ENCODE results near the gene SULF2. TPM values are rescaled to one million over a fixed set of nuclear protein-coding genes. Genes with fewer than 3 reads are reported as not detected.

Gene SULF2
- total and polyA plus RNA-seq, 2 donors, result 34.7 to 40.3 TPM

- no peak for DNase-seq (ENCODE audit: extremely low spot score)
- Histone ChIP-seq H3K27ac (ENCODE audit: low read depth) (no peak overlapping the region), H3K4me1 (ENCODE audit: insufficient read depth) (no peaks in the 10 kb centered on the region), H3K36me3 (ENCODE audit: insufficient read depth) (no peaks in the 10 kb centered on the region), H3K4me3 (ENCODE audit: low read depth, low read length) (no peak overlapping the region)
- WGBS, result 97% methylated on average over 10 of the region's 10 CpGs
Observed at GRCh38 chr20:47754946-47755652, 30.2 kb downstream of the SULF2 start.

- no peak for DNase-seq (ENCODE audit: extremely low spot score)
- H3K27ac ChIP-seq (ENCODE audit: low read depth), result no peak overlapping the region
- 94% methylated on average over 2 of the region's 2 CpGs for WGBS
- no peak overlapping the region for H3K4me3 ChIP-seq (ENCODE audit: low read depth, low read length)
- H3K4me1 ChIP-seq (ENCODE audit: insufficient read depth), result no peaks in the 10 kb centered on the region
- no peaks in the 10 kb centered on the region for H3K36me3 ChIP-seq (ENCODE audit: insufficient read depth)
Observed at GRCh38 chr20:47754388-47754715, 30.9 kb downstream of the SULF2 start.

GRCh38 chr20:47753576-47754387, 31.5 kb downstream of the SULF2 start:
- Histone ChIP-seq H3K36me3 (ENCODE audit: insufficient read depth) (no peaks in the 10 kb centered on the region), H3K4me3 (ENCODE audit: low read depth, low read length) (no peak overlapping the region), H3K27ac (ENCODE audit: low read depth) (no peak overlapping the region), H3K4me1 (ENCODE audit: insufficient read depth) (no peaks in the 10 kb centered on the region)
- WGBS, result 86% methylated on average over 14 of the region's 14 CpGs
- DNase-seq (ENCODE audit: extremely low spot score), result no peak

- H3K36me3 ChIP-seq (ENCODE audit: insufficient read depth), result no peaks in the 10 kb centered on the region
- WGBS, result 93% methylated on average over 5 of the region's 5 CpGs
- no peak overlapping the region for H3K4me3 ChIP-seq (ENCODE audit: low read depth, low read length)
- no peak overlapping the region for H3K27ac ChIP-seq (ENCODE audit: low read depth)
- DNase-seq (ENCODE audit: extremely low spot score), result no peak
- no peaks in the 10 kb centered on the region for H3K4me1 ChIP-seq (ENCODE audit: insufficient read depth)
Observed at GRCh38 chr20:47751449-47751848, 33.8 kb downstream of the SULF2 start.

GRCh38 chr20:47749339-47749738, 35.9 kb downstream of the SULF2 start:
- no peaks in the 10 kb centered on the region for H3K4me1 ChIP-seq (ENCODE audit: insufficient read depth)
- H3K36me3 ChIP-seq (ENCODE audit: insufficient read depth), result no peaks in the 10 kb centered on the region
- no peak overlapping the region for H3K4me3 ChIP-seq (ENCODE audit: low read depth, low read length)
- no peak overlapping the region for H3K27ac ChIP-seq (ENCODE audit: low read depth)
- no peak for DNase-seq (ENCODE audit: extremely low spot score)
- WGBS, result 36% methylated on average over 4 of the region's 4 CpGs

- WGBS, result 67% methylated on average over 5 of the region's 5 CpGs
- H3K4me3 ChIP-seq (ENCODE audit: low read depth, low read length), result no peak overlapping the region
- DNase-seq (ENCODE audit: extremely low spot score), result no peak
- no peaks in the 10 kb centered on the region for H3K36me3 ChIP-seq (ENCODE audit: insufficient read depth)
- H3K4me1 ChIP-seq (ENCODE audit: insufficient read depth), result no peaks in the 10 kb centered on the region
- no peak overlapping the region for H3K27ac ChIP-seq (ENCODE audit: low read depth)
Observed at GRCh38 chr20:47748823-47749222, 36.5 kb downstream of the SULF2 start.

GRCh38 chr20:47748069-47748468, 37.2 kb downstream of the SULF2 start:
- Histone ChIP-seq H3K4me1 (ENCODE audit: insufficient read depth) (no peaks in the 10 kb centered on the region), H3K36me3 (ENCODE audit: insufficient read depth) (no peaks in the 10 kb centered on the region), H3K4me3 (ENCODE audit: low read depth, low read length) (no peak overlapping the region), H3K27ac (ENCODE audit: low read depth) (no peak overlapping the region)
- WGBS, result 92% methylated on average over 6 of the region's 6 CpGs
- no peak for DNase-seq (ENCODE audit: extremely low spot score)

- no peaks in the 10 kb centered on the region for H3K4me1 ChIP-seq (ENCODE audit: insufficient read depth)
- 93% methylated on average over 10 of the region's 10 CpGs for WGBS
- no peaks in the 10 kb centered on the region for H3K36me3 ChIP-seq (ENCODE audit: insufficient read depth)
Observed at GRCh38 chr20:47747669-47748031, 37.6 kb downstream of the SULF2 start.

GRCh38 chr20:47744803-47745202, 40.5 kb downstream of the SULF2 start:
- Histone ChIP-seq H3K4me3 (ENCODE audit: low read depth, low read length) (no peak overlapping the region), H3K27ac (ENCODE audit: low read depth) (no peak overlapping the region), H3K36me3 (ENCODE audit: insufficient read depth) (no peaks in the 10 kb centered on the region), H3K4me1 (ENCODE audit: insufficient read depth) (no peaks in the 10 kb centered on the region)
- WGBS, result 98% methylated on average over 4 of the region's 4 CpGs
- no peak for DNase-seq (ENCODE audit: extremely low spot score)

More at GRCh38 chr20:47747669-47748031, 37.6 kb downstream of the SULF2 start:
- no peak overlapping the region for H3K27ac ChIP-seq (ENCODE audit: low read depth)
- no peak overlapping the region for H3K4me3 ChIP-seq (ENCODE audit: low read depth, low read length)
- DNase-seq (ENCODE audit: extremely low spot score), result no peak

- 95% methylated on average over 7 of the region's 7 CpGs for WGBS
- no peaks in the 10 kb centered on the region for H3K4me1 ChIP-seq (ENCODE audit: insufficient read depth)
- no peak overlapping the region for H3K27ac ChIP-seq (ENCODE audit: low read depth)
- DNase-seq (ENCODE audit: extremely low spot score), result no peak
- H3K36me3 ChIP-seq (ENCODE audit: insufficient read depth), result no peaks in the 10 kb centered on the region
- H3K4me3 ChIP-seq (ENCODE audit: low read depth, low read length), result no peak overlapping the region
Observed at GRCh38 chr20:47743671-47744070, 41.6 kb downstream of the SULF2 start.

- H3K4me1 ChIP-seq (ENCODE audit: insufficient read depth), result no peaks in the 10 kb centered on the region
Observed at GRCh38 chr20:47741669-47742608, 43.3 kb downstream of the SULF2 start.

GRCh38 chr20:47740862-47741184, 44.5 kb downstream of the SULF2 start:
- Histone ChIP-seq H3K36me3 (ENCODE audit: insufficient read depth) (no peaks in the 10 kb centered on the region), H3K4me1 (ENCODE audit: insufficient read depth) (no peaks in the 10 kb centered on the region), H3K27ac (ENCODE audit: low read depth) (no peak overlapping the region), H3K4me3 (ENCODE audit: low read depth, low read length) (no peak overlapping the region)
- WGBS, result 53% methylated on average over 11 of the region's 11 CpGs
- no peak for DNase-seq (ENCODE audit: extremely low spot score)

More at GRCh38 chr20:47741669-47742608, 43.3 kb downstream of the SULF2 start:
- no peak overlapping the region for H3K27ac ChIP-seq (ENCODE audit: low read depth)
- WGBS, result 69% methylated on average over 22 of the region's 22 CpGs
- DNase-seq (ENCODE audit: extremely low spot score), result peak; percentile 41
- H3K4me3 ChIP-seq (ENCODE audit: low read depth, low read length), result no peak overlapping the region
- H3K36me3 ChIP-seq (ENCODE audit: insufficient read depth), result no peaks in the 10 kb centered on the region

GRCh38 chr20:47740121-47740861, 45.0 kb downstream of the SULF2 start:
- H3K27ac ChIP-seq (ENCODE audit: low read depth), result no peak overlapping the region
- no peak for DNase-seq (ENCODE audit: extremely low spot score)
- 84% methylated on average over 10 of the region's 10 CpGs for WGBS
- no peak overlapping the region for H3K4me3 ChIP-seq (ENCODE audit: low read depth, low read length)
- no peaks in the 10 kb centered on the region for H3K36me3 ChIP-seq (ENCODE audit: insufficient read depth)
- no peaks in the 10 kb centered on the region for H3K4me1 ChIP-seq (ENCODE audit: insufficient read depth)

Measured in urinary bladder (tissue), 4 donors.